ENCODE measurements around the gene DXO.

DXO gene

DNA sequence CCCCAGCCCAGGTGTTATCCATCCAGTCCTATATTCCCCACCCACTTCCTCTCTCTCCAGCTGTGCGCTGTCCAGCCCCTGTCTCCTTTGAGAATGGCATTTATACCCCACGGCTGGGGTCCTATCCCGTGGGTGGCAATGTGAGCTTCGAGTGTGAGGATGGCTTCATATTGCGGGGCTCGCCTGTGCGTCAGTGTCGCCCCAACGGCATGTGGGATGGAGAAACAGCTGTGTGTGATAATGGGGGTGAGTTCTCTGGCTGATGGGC lies 43.3 kb downstream of the DXO start:
- DNase-seq (ENCODE audit: low read depth): no peak

DNA sequence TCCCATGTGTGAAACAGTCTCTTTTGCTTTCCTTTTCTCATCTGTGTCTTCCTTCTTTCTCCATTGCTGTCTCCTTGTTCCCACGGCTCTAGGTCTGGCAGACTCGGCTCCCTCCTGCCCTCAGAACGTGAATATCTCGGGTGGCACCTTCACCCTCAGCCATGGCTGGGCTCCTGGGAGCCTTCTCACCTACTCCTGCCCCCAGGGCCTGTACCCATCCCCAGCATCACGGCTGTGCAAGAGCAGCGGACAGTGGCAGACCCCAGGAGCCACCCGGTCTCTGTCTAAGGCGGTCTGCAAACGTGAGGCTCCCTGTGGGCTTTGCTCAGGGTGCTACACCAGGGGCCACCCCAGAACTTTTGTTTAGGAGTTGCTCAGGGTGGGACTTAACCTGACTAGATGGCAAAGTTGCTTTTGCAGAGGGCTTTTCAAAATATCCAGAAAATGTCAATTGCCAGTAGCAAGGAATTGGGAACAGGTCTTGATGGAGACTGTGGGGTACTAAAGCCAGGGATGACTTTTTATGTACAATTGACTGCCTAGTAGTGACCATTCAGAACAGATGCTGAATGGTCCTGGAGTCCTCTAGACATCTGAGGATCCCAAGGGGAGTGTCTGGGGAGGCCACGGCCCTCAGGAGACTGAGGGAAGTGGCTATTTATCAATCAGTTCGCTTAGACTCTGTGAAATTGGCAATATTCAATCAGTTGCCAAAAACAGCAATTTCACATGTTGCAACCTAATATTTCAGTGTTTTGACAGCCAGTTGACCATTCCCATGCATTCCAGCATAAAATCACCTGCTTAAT lies 43.9 kb downstream of the DXO start:
- DNase-seq (ENCODE audit: low read depth): no peak

DNA sequence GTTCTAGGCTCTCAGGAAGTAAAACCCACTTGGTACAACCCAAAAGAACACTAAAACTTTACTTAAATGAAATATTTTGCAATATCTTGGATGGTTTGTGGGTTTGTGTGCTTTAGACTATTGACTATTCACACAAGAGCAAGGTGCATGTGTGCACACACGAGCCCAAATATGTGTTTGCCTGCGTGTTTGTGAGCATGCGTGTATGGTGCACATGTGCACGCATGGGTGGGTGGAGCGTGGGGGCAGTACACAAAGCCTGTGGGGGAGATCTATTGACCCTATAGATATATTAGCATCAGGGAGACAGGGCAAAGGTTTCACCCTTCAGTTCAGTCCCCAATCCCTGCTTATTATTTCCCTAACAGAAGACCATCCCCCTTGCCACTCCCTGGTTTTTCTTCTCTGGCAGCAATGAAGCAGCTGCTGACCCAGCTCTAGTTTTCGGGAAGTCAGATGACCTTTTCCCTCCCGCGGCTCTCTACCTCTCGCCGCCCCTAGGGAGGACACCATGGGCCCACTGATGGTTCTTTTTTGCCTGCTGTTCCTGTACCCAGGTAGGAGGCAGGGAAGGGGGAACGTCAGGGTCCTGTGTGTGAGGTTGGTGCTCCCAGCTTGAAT lies 44.6 kb downstream of the DXO start, which contains the start of gene C2:
Gene C2, plus strand, starts transcription at position 476 of the 621 bp plus-strand sequence. Its CDS starts 36 bp downstream, at position 512.
- no peak for DNase-seq (ENCODE audit: low read depth)

DNA sequence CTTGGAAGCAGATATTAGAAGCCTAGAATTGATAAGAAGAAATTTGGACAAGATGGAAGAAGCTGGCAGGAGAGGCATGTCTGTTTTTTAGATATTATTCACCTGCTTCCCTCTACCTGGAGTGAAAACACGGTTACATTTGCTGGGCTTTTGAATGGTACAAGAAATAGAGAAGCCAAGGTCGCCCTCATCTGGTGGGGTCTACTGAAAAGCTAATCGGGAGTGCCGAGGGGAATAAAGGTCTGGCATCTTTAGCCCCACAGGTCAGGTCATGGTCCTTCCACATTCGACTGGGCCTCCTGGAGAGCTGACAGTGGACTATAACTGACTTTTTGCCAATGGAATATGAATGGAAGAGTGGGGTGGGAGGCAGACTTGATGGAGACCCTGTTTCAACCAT lies 49.0 kb downstream of the DXO start:
- no peak for DNase-seq (ENCODE audit: low read depth)

DNA sequence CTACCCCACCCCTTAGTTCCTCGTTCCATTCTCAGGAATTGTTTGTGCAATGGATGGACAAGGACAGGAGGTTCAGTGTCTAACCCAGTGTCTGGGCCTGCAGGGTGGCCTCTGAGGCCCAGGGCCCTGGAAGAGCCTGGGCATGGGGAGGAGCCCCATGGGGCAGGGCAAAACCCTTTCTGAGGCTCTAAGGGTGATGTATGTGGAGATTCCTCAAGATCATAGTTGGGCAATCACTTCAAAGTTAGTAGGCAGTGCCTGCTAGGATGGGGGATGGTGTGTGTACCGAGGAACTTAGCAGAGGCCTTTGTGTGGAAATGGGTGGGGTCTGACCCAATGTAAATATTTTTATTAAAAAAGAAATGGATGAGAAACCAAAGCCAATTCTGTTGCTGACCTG lies 51.1 kb downstream of the DXO start:
- DNase-seq (ENCODE audit: low read depth): peak; percentile 34

All from fibroblast of gingiva (primary cell).